Measurements from ENCODE around the gene BSND. TPM values are rescaled to one million over a fixed set of nuclear protein-coding genes. Genes with fewer than 3 reads are reported as not detected.

Gene BSND
- polyA plus RNA-seq, 1 of the 3 experiments (the other 2 are of a cell fraction), result not detected

DNA sequence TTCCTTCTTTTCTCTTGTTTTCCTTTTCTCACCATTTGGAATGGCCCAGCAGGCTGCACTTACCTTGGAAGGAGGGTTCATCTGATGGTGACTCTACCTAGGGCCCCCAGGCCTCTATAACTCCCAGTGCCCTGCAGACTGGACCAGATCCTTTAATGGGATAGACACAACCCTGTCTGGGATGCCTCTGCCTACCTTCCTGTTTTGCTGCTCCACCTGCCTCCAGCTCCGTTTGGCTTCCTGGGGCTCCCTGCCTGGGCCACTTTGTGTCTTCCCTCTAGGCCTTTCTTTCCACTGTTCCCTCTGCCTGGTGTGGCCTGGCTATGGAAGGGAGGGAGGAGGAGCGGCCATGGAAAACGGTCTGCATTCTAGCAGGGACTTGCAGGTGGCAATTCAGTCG lies 48.1 kb downstream of the BSND start:
- H4K20me1 ChIP-seq (ENCODE audit: insufficient read depth), result no peaks in the 10 kb centered on the region
- H3K9me3 ChIP-seq, result no peaks in the 10 kb centered on the region
- H3K4me1 ChIP-seq (ENCODE audit: control insufficient read depth in 1 of 2, insufficient read depth in 2 of 2, low read depth in 1 of 2, low read length in 1 of 2), result peaks cover 0 to 28% of the 10 kb centered on the region in 2 experiments; a peak in 1 of 4 replicates
- no peaks in the 10 kb centered on the region for H3F3A ChIP-seq (replicated peaks; ENCODE audit: insufficient read depth)
- POLR2A ChIA-PET, result no interaction called here
- CTCF ChIA-PET, result interaction anchor here (0.6 to 1.3 kb wide), 4 partner anchors 12 to 1564 kb away, joined by 3 to 5 read pairs (median 3); no protein-coding TSS in a partner anchor
- no peaks in the 10 kb centered on the region for H3K36me3 ChIP-seq (replicated peaks in 1 of 2; ENCODE audit: control insufficient read depth in 1 of 2, insufficient read depth in 2 of 2, low read length in 1 of 2)
- TF ChIP-seq, protein P1, sequence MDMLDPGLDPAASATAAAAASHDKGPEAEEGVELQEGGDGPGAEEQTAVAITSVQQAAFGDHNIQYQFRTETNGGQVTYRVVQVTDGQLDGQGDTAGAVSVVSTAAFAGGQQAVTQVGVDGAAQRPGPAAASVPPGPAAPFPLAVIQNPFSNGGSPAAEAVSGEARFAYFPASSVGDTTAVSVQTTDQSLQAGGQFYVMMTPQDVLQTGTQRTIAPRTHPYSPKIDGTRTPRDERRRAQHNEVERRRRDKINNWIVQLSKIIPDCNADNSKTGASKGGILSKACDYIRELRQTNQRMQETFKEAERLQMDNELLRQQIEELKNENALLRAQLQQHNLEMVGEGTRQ (IDR thresholded peaks at IDR 0.05; ENCODE audit: borderline replicate concordance, low read depth, low read length), result no peak
- no peak for TF ChIP-seq YY1 (IDR thresholded peaks at IDR 0.05; ENCODE audit: low read depth)
- H3K9me2 ChIP-seq, result no peaks in the 10 kb centered on the region
- 59% methylated on average over 4 of the region's 4 CpGs for WGBS (ENCODE audit: low lambda C conversion rate)
- no peak overlapping the region for H3K4me3 ChIP-seq (ENCODE audit: low read depth in 2 of 2, low read length in 1 of 2)
- H3K27me3 ChIP-seq (ENCODE audit: insufficient read depth), result peaks cover 5% of the 10 kb centered on the region; the same call in 1 of the 2 replicates
- H2AFZ ChIP-seq (ENCODE audit: low read depth), result no peak overlapping the region
- H3K4me2 ChIP-seq, result no peak overlapping the region
- H3K9ac ChIP-seq, result no peak overlapping the region
- H3K79me2 ChIP-seq (ENCODE audit: insufficient read depth), result no peaks in the 10 kb centered on the region
- no peak for DNase-seq
- no peak overlapping the region for H3K27ac ChIP-seq (ENCODE audit: low read depth in 2 of 2, low read length in 1 of 2)

DNA sequence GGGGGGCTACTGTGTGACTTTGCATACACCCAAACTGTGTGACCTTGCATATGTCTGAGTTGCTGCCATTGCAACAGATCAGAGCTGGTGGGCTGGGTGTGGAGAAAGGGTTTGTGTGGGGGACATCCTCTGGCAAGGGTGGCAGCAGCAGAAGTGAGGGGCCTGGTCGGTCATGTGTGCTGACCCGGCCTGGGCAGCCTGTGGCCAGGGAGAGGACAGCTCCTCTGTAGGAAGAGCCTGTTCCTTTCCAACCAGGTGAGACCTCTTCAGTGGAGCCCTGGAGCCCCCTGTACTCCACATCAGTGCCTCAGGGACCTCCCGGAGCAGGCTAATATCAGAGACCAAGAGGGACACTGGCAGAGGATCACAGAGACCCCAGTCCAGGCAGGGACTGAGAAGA lies 48.9 kb downstream of the BSND start:
- Histone ChIP-seq H3K4me3 (ENCODE audit: low read depth in 2 of 2, low read length in 1 of 2) (no peak overlapping the region), H3K4me2 (no peak overlapping the region), H3K9ac (no peak overlapping the region), H3F3A (replicated peaks; ENCODE audit: insufficient read depth) (no peaks in the 10 kb centered on the region), H4K20me1 (ENCODE audit: insufficient read depth) (no peaks in the 10 kb centered on the region), H3K9me2 (no peaks in the 10 kb centered on the region), H3K36me3 (replicated peaks in 1 of 2; ENCODE audit: control insufficient read depth in 1 of 2, insufficient read depth in 2 of 2, low read length in 1 of 2) (no peaks in the 10 kb centered on the region), H3K27me3 (ENCODE audit: insufficient read depth) (no peaks in the 10 kb centered on the region; the same call in 1 of the 2 replicates), H3K4me1 (ENCODE audit: control insufficient read depth in 1 of 2, insufficient read depth in 2 of 2, low read depth in 1 of 2, low read length in 1 of 2) (peaks cover 0 to 28% of the 10 kb centered on the region in 2 experiments; a peak in 1 of 4 replicates), H3K79me2 (ENCODE audit: insufficient read depth) (no peaks in the 10 kb centered on the region), H3K9me3 (no peaks in the 10 kb centered on the region), H3K27ac (ENCODE audit: low read depth in 2 of 2, low read length in 1 of 2) (no peak overlapping the region), H2AFZ (ENCODE audit: low read depth) (no peak overlapping the region)
- ChIA-PET CTCF (interaction anchor here (1.0 to 1.3 kb wide), 2 partner anchors 13 to 26 kb away, joined by 3 to 5 read pairs; no protein-coding TSS in a partner anchor), POLR2A (no interaction called here)
- 81% methylated on average over 3 of the region's 3 CpGs for WGBS (ENCODE audit: low lambda C conversion rate)
- TF ChIP-seq TAF1 (IDR thresholded peaks at IDR 0.05; ENCODE audit: borderline replicate concordance, low read depth, low read length) (no peak), NFIC (IDR thresholded peaks at IDR 0.05; ENCODE audit: borderline replicate concordance) (no peak), CHD2 (IDR thresholded peaks at IDR 0.05; ENCODE audit: low read length, partially characterized antibody) (no peak), YY1 (IDR thresholded peaks at IDR 0.05; ENCODE audit: low read depth) (no peak), TEAD4 (IDR thresholded peaks at IDR 0.05; ENCODE audit: borderline replicate concordance, insufficient read depth) (no peak), EP300 (IDR thresholded peaks at IDR 0.05; ENCODE audit: borderline replicate concordance in 1 of 2, low read depth in 1 of 2, low read length in 1 of 2) (no peak), RAD21 (IDR thresholded peaks at IDR 0.05; ENCODE audit: low read length) (no peak), RCOR1 (IDR thresholded peaks at IDR 0.05; ENCODE audit: low read length) (no peak), RXRA (IDR thresholded peaks at IDR 0.05; ENCODE audit: borderline replicate concordance, low read depth) (no peak), SMC3 (IDR thresholded peaks at IDR 0.05; ENCODE audit: low read depth, low read length) (no peak), FOSL2 (IDR thresholded peaks at IDR 0.05; ENCODE audit: borderline replicate concordance, low read depth) (no peak), RFX5 (IDR thresholded peaks at IDR 0.05; ENCODE audit: low read length) (no peak)
- TF ChIP-seq, protein P2, sequence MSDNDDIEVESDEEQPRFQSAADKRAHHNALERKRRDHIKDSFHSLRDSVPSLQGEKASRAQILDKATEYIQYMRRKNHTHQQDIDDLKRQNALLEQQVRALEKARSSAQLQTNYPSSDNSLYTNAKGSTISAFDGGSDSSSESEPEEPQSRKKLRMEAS (IDR thresholded peaks at IDR 0.05; ENCODE audit: low read depth), result no peak
- TF ChIP-seq, protein P1 (IDR thresholded peaks at IDR 0.05; ENCODE audit: borderline replicate concordance, low read depth, low read length), result no peak
- TF ChIP-seq, protein P3, sequence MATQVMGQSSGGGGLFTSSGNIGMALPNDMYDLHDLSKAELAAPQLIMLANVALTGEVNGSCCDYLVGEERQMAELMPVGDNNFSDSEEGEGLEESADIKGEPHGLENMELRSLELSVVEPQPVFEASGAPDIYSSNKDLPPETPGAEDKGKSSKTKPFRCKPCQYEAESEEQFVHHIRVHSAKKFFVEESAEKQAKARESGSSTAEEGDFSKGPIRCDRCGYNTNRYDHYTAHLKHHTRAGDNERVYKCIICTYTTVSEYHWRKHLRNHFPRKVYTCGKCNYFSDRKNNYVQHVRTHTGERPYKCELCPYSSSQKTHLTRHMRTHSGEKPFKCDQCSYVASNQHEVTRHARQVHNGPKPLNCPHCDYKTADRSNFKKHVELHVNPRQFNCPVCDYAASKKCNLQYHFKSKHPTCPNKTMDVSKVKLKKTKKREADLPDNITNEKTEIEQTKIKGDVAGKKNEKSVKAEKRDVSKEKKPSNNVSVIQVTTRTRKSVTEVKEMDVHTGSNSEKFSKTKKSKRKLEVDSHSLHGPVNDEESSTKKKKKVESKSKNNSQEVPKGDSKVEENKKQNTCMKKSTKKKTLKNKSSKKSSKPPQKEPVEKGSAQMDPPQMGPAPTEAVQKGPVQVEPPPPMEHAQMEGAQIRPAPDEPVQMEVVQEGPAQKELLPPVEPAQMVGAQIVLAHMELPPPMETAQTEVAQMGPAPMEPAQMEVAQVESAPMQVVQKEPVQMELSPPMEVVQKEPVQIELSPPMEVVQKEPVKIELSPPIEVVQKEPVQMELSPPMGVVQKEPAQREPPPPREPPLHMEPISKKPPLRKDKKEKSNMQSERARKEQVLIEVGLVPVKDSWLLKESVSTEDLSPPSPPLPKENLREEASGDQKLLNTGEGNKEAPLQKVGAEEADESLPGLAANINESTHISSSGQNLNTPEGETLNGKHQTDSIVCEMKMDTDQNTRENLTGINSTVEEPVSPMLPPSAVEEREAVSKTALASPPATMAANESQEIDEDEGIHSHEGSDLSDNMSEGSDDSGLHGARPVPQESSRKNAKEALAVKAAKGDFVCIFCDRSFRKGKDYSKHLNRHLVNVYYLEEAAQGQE (IDR thresholded peaks at IDR 0.05; ENCODE audit: low read depth, low read length), result no peak
- TF ChIP-seq, protein P4, sequence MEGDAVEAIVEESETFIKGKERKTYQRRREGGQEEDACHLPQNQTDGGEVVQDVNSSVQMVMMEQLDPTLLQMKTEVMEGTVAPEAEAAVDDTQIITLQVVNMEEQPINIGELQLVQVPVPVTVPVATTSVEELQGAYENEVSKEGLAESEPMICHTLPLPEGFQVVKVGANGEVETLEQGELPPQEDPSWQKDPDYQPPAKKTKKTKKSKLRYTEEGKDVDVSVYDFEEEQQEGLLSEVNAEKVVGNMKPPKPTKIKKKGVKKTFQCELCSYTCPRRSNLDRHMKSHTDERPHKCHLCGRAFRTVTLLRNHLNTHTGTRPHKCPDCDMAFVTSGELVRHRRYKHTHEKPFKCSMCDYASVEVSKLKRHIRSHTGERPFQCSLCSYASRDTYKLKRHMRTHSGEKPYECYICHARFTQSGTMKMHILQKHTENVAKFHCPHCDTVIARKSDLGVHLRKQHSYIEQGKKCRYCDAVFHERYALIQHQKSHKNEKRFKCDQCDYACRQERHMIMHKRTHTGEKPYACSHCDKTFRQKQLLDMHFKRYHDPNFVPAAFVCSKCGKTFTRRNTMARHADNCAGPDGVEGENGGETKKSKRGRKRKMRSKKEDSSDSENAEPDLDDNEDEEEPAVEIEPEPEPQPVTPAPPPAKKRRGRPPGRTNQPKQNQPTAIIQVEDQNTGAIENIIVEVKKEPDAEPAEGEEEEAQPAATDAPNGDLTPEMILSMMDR (IDR thresholded peaks at IDR 0.05), result no peak
- no peak for DNase-seq
